GM12865 (cell line): Measurements from ENCODE around the gene HMGN4.
"Not testable (repeated sequence)": the region's sequence is repeated elsewhere in the genome, so short reads cannot be mapped to it uniquely, and the experiment has no call there.

Experiments
- DNase-seq: peaks from one replicate; pipeline ENCODE4 v3.0.0; 2010; ENCODE audit warnings: low read depth
- H3K4me3 ChIP-seq: 2 replicates; pipeline ENCODE4 v1.5.1; 2011; ENCODE audit warnings: mild to moderate bottlenecking, low read depth, low read length, control low read depth
- TF ChIP-seq, protein P1 (sequence below): IDR thresholded peaks from 2 replicates; pipeline ENCODE4 v1.5.1; 2011; ENCODE audit warnings: low read length, control low read depth, low read depth, inconsistent platforms; ENCODE audit not compliant: insufficient read depth; ENCODE audit errors: missing control alignments

HMGN4 gene

DNA sequence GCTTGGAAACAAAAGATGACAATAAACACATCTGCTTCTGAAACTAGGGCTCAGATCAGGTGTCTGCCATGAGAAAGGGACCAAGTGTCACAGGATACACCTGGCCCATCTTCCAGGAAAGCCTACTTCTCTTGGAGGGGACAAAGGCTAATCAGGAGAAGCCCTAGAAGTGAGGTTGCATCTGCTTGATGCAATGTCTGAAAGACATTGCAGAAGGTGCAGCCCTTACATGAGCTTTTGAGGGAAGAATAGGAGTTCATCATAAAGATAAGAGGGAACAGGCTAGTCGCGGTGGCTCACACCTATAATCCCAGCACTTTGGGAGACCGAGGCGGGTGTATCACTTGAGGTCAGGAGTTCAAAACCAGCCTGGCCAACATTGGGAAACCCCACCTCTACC, 40.6 kb upstream of the HMGN4 start:
- TF ChIP-seq, protein P1, sequence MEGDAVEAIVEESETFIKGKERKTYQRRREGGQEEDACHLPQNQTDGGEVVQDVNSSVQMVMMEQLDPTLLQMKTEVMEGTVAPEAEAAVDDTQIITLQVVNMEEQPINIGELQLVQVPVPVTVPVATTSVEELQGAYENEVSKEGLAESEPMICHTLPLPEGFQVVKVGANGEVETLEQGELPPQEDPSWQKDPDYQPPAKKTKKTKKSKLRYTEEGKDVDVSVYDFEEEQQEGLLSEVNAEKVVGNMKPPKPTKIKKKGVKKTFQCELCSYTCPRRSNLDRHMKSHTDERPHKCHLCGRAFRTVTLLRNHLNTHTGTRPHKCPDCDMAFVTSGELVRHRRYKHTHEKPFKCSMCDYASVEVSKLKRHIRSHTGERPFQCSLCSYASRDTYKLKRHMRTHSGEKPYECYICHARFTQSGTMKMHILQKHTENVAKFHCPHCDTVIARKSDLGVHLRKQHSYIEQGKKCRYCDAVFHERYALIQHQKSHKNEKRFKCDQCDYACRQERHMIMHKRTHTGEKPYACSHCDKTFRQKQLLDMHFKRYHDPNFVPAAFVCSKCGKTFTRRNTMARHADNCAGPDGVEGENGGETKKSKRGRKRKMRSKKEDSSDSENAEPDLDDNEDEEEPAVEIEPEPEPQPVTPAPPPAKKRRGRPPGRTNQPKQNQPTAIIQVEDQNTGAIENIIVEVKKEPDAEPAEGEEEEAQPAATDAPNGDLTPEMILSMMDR = no peak
- DNase-seq = no peak
- no peak overlapping the region for H3K4me3 ChIP-seq

DNA sequence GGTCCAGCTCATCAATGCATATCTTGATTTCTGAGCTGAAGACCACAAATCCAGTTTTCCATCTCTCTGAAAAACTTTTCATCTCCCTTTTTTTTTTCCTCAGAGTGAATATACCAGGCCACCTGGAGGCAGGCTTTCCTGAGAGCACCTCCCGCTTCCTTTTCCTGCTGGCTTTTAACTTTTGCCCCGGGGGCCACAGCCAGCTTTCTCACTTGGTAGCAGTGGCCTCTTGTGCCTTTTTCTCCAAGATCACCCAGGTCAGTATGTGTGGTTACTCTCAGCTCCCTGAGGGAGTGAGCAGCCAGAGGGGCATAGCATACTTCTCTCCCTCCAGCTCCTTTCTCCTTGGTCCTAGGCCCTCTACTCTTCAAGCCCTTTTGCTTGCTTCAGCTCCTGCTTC, 38.1 kb upstream of the HMGN4 start, which contains the start of gene BTN1A1:
Gene BTN1A1, plus strand, starts transcription at position 202 of the 400 bp plus-strand sequence. CDS start 984 bp downstream, outside the sequence.
- TF ChIP-seq, protein P1 = no peak
- no peak for DNase-seq
- no peak within 1 kb of the TSS for H3K4me3 ChIP-seq

DNA sequence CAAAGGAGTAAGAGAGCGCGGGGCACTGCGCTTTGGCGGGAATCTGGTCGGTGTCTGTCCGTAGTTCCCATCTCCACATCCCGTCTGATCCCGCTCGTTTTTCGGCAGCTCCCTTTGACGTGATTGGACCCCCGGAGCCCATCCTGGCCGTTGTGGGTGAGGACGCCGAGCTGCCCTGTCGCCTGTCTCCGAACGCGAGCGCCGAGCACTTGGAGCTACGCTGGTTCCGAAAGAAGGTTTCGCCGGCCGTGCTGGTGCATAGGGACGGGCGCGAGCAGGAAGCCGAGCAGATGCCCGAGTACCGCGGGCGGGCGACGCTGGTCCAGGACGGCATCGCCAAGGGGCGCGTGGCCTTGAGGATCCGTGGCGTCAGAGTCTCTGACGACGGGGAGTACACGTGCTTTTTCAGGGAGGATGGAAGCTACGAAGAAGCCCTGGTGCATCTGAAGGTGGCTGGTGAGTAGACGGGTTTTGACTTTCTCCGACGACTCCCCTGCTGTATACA, 36.6 kb upstream of the HMGN4 start:
- peak; percentile 42 for DNase-seq
- TF ChIP-seq, protein P1 = no peak
- peak overlapping the region; percentile 37 for H3K4me3 ChIP-seq

DNA sequence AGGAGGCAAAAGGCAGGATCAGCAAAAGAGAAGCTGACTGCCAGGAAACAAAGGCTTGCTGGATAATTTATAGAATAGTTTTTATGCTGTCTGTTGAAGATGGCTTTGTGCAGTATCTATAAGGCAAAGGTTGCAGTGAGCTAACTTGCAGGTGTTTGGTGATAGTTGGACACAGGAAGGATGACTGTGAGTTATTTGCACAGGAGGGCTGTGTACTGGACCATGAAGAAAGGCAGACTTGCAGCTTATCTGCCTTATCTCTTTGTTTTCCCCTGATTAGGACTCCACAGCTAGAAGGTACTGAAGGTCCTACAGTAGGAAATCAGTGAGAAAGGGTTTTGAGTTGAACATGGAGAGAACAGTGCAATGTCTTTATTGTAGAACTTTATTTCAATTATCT, 36.0 kb upstream of the HMGN4 start:
- peak overlapping the region; percentile 37 for H3K4me3 ChIP-seq
- TF ChIP-seq, protein P1 = no peak
- peak; percentile 70 for DNase-seq

DNA sequence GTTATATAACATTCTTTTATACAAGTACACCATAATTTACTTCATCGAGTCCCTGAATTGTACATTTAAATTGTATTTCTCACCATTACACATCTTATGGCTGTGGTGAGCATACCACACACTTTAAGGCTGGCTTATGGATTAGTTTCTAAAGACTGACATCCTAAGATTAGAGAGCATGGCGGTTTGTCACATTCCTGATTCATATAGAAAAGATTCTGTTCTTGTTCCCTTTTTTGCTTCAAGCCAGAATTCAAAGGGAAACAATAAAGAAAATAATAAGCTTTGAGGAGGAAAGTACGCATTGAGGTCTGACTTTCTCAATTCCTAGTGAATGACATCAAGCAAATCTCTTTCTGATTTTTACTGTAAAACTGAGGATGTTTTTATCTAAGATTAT, 35.5 kb upstream of the HMGN4 start:
- H3K4me3 ChIP-seq = no peak overlapping the region
- DNase-seq = no peak
- TF ChIP-seq, protein P1 = no peak

DNA sequence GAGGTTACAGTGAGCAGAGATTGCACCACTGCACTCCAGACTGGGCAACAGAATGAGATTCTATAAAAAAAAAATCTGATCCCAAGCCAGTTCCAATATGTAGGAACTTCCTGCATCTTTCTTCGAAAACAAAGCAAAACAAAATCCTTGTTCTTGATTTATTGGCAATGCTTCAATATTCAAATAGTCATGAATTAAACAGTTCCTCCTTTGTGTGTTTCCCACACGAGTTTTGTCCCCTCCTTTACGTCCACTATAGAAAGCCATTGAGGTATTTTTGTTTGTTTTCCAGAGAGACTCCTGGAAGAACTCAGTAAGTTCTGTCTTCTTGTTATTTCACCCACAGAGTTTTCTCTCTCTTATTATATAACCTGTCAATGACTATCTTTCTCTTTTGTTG, 30.5 kb upstream of the HMGN4 start:
- DNase-seq = no peak
- H3K4me3 ChIP-seq = no peak overlapping the region
- TF ChIP-seq, protein P1 = no peak

DNA sequence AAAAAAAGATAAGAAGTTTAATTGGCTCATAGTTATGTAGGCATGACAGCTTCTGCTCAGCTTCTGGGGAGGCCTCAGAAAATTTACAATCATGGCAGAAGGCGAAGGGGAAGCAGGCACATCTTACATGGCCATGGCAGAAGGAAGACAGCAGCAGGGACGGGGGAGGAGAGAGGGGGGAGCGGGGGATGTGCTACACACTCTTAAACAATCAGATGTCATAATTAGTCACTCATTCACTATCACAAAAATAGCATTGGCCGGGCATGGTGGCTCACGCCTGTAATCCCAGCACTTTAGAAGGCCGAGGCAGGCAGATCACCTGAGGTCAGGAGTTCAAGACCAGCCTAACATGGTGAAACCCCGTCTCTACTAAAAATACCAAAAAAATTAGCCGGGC, 27.1 kb upstream of the HMGN4 start:
- DNase-seq, H3K4me3 ChIP-seq: not testable (repeated sequence)
